Chondrocyte (in vitro differentiated cells): ENCODE measurements around the gene AQP9. TPM values are rescaled to one million over a fixed set of nuclear protein-coding genes. Genes with fewer than 3 reads are reported as not detected.
"Not testable (repeated sequence)": the region's sequence is repeated elsewhere in the genome, so short reads cannot be mapped to it uniquely, and the experiment has no call there.

Experiments
- DNase-seq: peaks from one replicate; pipeline ENCODE4 v3.0.0; 2021; ENCODE audit warnings: mixed read lengths, low spot score
- H3K27ac Mint-ChIP-seq: one replicate; pipeline ENCODE4 v1.8.0; 2021; ENCODE audit warnings: mild to moderate bottlenecking, moderate library complexity, mixed read lengths; ENCODE audit not compliant: unreplicated experiment
- H3K27me3 Mint-ChIP-seq: 2 replicates; pipeline ENCODE4 v1.8.0; 2021; ENCODE audit warnings: low read depth, mixed read lengths
- H3K36me3 Mint-ChIP-seq: 2 replicates; pipeline ENCODE4 v1.8.0; 2021; ENCODE audit warnings: low read depth, mixed read lengths
- H3K4me1 Mint-ChIP-seq: 2 replicates; pipeline ENCODE4 v1.8.0; 2021; ENCODE audit warnings: low read depth, mild to moderate bottlenecking, mixed read lengths
- H3K4me3 Mint-ChIP-seq: one replicate; pipeline ENCODE4 v1.8.0; 2021; ENCODE audit warnings: mild to moderate bottlenecking, moderate library complexity, mixed read lengths; ENCODE audit not compliant: unreplicated experiment
- H3K9me3 Mint-ChIP-seq: 2 replicates; pipeline ENCODE4 v1.8.0; 2021; ENCODE audit warnings: low read depth, mixed read lengths
- CTCF ChIP-seq: fragments of 200-600 bp; sonication (generic); IDR thresholded peaks from 2 replicates; pipeline ENCODE4 v1.5.0; 2021; ENCODE audit warnings: antibody characterized with exemption, mild to moderate bottlenecking, moderate library complexity
- total RNA-seq: library from RNA; stranded (reverse); gene quantifications from 3 replicates; pipeline ENCODE4 v1.2.1, GENCODE V29; 2021

Gene AQP9
- total RNA-seq, 1 donor from 2014 or later: not detected

- H3K4me1 Mint-ChIP-seq: peaks cover 21% of the 10 kb centered on the region
- H3K36me3 Mint-ChIP-seq: no peaks in the 10 kb centered on the region
- H3K4me3 Mint-ChIP-seq: no peak overlapping the region
- H3K27me3 Mint-ChIP-seq: no peaks in the 10 kb centered on the region
- no peak for DNase-seq
- H3K9me3 Mint-ChIP-seq: peaks cover 3% of the 10 kb centered on the region
- no peak overlapping the region for H3K27ac Mint-ChIP-seq
- no peak for TF ChIP-seq CTCF
Observed at GRCh38 chr15:58203537-58203936, 65.4 kb downstream of the AQP9 start.

GRCh38 chr15:58206151-58206550, 68.0 kb downstream of the AQP9 start:
- DNase-seq: no peak
- peaks cover 19% of the 10 kb centered on the region for H3K4me1 Mint-ChIP-seq
- no peak for TF ChIP-seq CTCF
- no peaks in the 10 kb centered on the region for H3K36me3 Mint-ChIP-seq
- H3K4me3 Mint-ChIP-seq: no peak overlapping the region
- no peaks in the 10 kb centered on the region for H3K9me3 Mint-ChIP-seq
- H3K27ac Mint-ChIP-seq: no peak overlapping the region
- no peaks in the 10 kb centered on the region for H3K27me3 Mint-ChIP-seq

GRCh38 chr15:58208217-58208616, 70.0 kb downstream of the AQP9 start:
- not testable (repeated sequence) for H3K4me3 Mint-ChIP-seq, H3K27me3 Mint-ChIP-seq, H3K4me1 Mint-ChIP-seq, H3K27ac Mint-ChIP-seq, H3K36me3 Mint-ChIP-seq, H3K9me3 Mint-ChIP-seq, DNase-seq

- not testable (repeated sequence) for H3K27me3 Mint-ChIP-seq, H3K27ac Mint-ChIP-seq, H3K4me3 Mint-ChIP-seq, DNase-seq, H3K4me1 Mint-ChIP-seq, H3K36me3 Mint-ChIP-seq, H3K9me3 Mint-ChIP-seq
Observed at GRCh38 chr15:58209007-58209481, 70.9 kb downstream of the AQP9 start.

GRCh38 chr15:58210031-58210430, 71.8 kb downstream of the AQP9 start:
- H3K27ac Mint-ChIP-seq, H3K4me3 Mint-ChIP-seq, H3K27me3 Mint-ChIP-seq, DNase-seq, H3K36me3 Mint-ChIP-seq, H3K9me3 Mint-ChIP-seq: not testable (repeated sequence)
- H3K4me1 Mint-ChIP-seq: peaks cover 16% of the 10 kb centered on the region

- DNase-seq: no peak
- Mint-ChIP-seq H3K36me3 (no peaks in the 10 kb centered on the region), H3K4me3 (no peak overlapping the region), H3K27ac (no peak overlapping the region), H3K27me3 (no peaks in the 10 kb centered on the region), H3K9me3 (no peaks in the 10 kb centered on the region), H3K4me1 (peaks cover 17% of the 10 kb centered on the region)
- TF ChIP-seq CTCF: peak; percentile 81
Observed at GRCh38 chr15:58212909-58213526, 74.8 kb downstream of the AQP9 start.
